GM15510 (cell line): ENCODE data around the gene LCMT1.

Experiments used
- POLR2A ChIP-seq: IDR thresholded peaks from 3 replicates; pipeline ENCODE4 v1.6.1; 2011; ENCODE audit warnings: borderline replicate concordance; ENCODE audit not compliant: insufficient read length; ENCODE audit errors: extremely low read depth

Gene LCMT1

GRCh38 chr16:25161753-25162367 is 50.3 kb downstream of the LCMT1 start:
- no peak for TF ChIP-seq POLR2A

DNA sequence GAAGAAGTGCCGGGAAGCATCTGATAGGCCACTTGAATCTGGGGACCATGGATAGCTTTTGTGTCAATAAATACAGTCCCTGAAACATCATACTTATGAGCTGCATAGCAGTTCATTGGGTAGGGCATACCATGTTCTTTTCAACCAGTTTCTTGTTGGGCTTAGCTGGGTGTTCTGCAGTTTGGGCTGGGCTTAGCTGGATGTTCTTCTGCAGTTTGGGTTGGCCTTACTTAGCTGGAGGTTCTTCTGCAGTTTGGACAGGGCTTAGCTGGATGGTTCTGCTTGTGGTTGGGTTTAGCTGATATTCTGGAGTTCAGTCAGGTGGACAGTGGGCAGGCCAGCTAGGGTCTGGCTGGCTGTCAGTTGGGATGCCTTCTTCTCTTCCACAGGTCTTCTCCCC is 52.1 kb downstream of the LCMT1 start:
- no peak for TF ChIP-seq POLR2A

GRCh38 chr16:25165284-25165683 is 53.7 kb downstream of the LCMT1 start:
- TF ChIP-seq POLR2A, result no peak

- TF ChIP-seq POLR2A, result no peak
Measured at GRCh38 chr16:25171390-25171789, 59.8 kb downstream of the LCMT1 start.

GRCh38 chr16:25172831-25173230 is 61.3 kb downstream of the LCMT1 start:
- TF ChIP-seq POLR2A, result no peak

- no peak for TF ChIP-seq POLR2A
Measured at GRCh38 chr16:25174285-25174684, 62.7 kb downstream of the LCMT1 start.

GRCh38 chr16:25176136-25176535 is 64.6 kb downstream of the LCMT1 start:
- TF ChIP-seq POLR2A, result no peak

- TF ChIP-seq POLR2A, result no peak
Measured at GRCh38 chr16:25177512-25177830, 65.9 kb downstream of the LCMT1 start.

GRCh38 chr16:25177831-25178688 is 66.5 kb downstream of the LCMT1 start:
- TF ChIP-seq POLR2A, result no peak

DNA sequence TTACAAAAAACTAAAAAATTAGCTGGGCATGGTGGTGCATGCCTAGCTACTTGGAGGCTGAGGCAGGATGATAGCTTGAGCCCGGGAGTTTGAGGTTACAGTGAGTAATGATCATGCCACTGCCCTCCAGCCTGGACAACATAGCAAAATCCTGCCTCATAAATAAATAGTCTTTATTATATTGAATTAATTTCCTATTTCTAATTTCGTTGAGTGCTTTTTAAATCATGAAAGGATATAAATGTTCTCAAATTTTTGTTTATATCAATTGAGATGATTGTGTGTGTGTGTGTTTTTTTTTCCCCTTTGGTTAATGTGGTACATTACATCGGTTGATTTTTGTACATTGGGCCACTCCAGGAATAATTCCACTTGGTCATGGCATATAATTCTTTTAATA is 73.2 kb downstream of the LCMT1 start:
- no peak for TF ChIP-seq POLR2A

- no peak for TF ChIP-seq POLR2A
Measured at GRCh38 chr16:25187491-25187795, 75.9 kb downstream of the LCMT1 start.

GRCh38 chr16:25189305-25189704 is 77.8 kb downstream of the LCMT1 start:
- TF ChIP-seq POLR2A, result no peak

GRCh38 chr16:25192096-25192495 is 80.6 kb downstream of the LCMT1 start:
- no peak for TF ChIP-seq POLR2A

- TF ChIP-seq POLR2A, result no peak
Measured at GRCh38 chr16:25194273-25194878, 82.8 kb downstream of the LCMT1 start.

DNA sequence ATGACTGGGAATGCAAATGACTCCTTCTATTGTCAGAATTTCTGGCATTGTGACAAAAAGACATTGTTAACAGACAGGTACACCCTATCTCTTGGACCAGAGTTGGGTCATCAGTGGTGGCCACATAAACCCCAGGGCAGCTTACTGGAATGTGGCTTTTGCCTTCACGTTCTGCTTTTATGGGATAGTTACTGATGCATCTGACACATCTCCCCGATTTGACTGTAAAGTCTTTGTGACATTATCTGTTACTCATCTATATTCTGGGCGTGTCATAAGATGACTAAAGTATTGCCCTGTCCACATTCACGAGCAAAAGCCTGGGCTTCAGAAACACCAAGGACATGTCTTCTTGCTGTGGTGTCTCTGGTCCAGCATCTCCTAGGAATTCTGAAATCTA is 86.5 kb downstream of the LCMT1 start:
- TF ChIP-seq POLR2A, result no peak

GRCh38 chr16:25199457-25199856 is 87.9 kb downstream of the LCMT1 start:
- TF ChIP-seq POLR2A, result no peak
